GM21528 (cell line): ENCODE results near the gene ROCK2.
A peak's percentile ranks its signal among the peaks of the same experiment; 100 is the strongest.

Experiments used
- ATAC-seq: cut with Tn5 transposase; IDR thresholded peaks from one replicate; pipeline ENCODE4 v1.9.1; 2021; ENCODE audit warnings: mild to moderate bottlenecking, moderate library complexity; ENCODE audit not compliant: unreplicated experiment, low FRiP score

ROCK2 gene

DNA sequence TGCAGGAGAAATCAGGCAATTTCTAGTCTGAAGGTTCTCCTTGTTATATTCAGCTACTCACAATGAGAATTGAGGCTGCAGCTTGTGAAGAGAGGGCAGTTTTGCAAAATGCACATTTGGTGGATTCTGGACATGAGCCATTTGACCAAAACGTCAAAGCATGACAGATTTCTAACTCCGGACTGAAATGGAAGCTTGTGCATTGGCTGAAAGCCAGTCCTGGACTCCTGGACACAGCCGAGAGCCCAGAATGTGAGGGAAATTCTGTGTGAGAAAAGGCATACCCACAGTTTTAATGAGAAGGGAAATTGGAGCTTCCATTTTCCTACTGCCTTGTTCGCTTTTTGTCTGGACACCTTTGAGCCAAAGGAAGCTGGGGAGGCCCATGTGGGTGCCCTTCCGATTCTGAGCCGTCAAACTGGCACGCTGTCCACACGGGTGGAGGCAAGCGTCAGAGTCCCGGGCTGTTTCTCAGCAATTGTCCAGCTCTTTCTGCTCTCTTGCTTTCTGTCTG is 23.7 kb upstream of the ROCK2 start:
- ATAC-seq: no peak

DNA sequence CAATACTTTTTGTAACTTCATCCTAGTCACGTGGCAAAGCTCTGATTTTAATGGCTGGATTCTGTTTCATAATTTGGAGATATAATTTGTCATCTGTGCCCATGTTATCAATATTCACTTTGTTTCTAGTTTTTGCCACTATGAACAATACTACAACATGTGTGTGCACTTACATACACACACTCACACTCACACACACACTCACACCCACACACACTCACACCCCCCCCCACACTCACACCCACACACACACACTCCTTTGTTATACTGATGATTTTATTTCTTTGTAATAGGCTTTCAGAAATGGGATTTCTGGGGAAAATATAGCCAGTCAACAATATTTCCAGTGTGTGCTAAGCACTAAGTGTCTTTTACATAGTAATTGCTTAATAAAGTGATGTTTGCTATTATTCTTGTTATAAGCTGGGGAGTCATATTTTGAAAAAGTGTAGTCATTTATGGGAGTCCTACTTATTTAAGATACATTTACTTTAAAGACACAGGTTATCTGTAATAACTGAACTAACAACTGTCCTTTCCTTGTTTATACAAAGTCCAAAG is 22.8 kb upstream of the ROCK2 start:
- ATAC-seq: no peak

DNA sequence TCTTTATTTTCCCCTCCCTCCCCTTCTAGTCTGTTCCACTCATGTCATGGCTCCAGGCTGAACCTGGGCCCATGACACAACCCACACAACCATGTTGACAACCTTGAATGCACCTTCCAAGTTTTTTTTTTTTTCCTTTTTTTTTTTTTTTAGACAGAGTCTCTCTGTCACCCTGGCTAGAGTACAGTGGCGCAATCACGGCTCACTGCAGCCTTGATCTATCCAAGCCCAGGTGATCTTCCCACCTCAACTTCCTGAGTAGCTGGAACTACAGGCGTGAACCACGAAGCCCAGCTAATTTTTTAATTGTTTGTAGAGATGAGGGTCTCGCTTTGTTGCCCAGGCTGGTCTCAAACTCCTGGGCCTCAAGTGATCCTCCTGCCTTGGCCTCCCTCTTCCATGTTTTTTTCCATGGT is 21.9 kb upstream of the ROCK2 start:
- no peak for ATAC-seq

DNA sequence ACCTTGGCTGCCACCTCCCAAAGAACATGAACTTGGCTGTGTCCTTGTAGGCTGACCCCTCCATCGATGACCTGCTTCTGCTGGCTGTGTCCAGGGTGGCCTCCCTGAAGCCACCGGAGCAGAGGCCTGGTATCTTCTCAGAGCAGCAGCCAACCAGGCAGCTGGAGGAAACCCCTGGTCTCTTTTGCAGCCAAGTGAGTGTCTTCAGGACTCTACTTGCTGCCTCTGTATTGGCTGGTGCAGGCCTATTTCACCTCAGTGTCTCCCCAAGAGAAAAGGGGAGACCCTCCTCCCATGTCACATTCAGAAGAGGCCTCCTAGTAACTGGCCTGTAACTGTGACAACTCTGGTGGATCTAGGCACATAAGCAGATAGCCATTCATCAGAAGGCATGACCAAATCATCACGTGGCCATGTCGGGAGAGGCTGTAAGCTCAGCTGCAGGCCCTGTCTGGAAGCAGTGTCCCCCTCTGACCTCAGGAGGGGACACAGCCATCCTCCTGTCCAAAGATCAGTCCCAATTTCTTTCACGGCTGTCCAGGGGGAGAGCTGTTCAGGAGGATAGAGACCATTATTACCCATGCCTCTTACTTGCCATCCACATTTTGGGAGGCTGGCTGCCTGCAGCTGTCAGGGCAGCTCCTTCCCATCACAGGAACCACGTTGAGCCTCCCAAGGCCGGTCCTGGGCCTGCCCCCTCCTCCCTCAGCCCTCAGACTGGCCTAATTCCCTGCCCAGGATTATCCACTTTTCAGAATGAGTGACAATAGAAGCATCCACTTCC is 20.9 kb upstream of the ROCK2 start:
- ATAC-seq: no peak

DNA sequence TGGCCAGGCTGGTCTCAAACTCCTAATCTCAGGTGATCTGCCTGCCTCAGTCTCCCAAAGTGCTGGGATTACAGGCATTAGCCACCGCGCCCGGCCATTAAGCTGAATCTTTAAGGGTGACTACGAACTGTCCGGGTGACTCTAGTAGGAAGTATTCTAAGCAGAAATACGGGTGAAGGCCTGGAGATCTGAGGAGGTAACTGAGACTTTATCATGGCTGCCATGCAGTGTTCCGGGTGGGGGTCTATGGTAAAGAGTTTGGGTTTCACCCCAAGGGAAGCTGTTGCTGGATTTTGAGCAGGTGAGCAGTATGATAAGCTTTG is 20.1 kb upstream of the ROCK2 start:
- ATAC-seq: no peak

DNA sequence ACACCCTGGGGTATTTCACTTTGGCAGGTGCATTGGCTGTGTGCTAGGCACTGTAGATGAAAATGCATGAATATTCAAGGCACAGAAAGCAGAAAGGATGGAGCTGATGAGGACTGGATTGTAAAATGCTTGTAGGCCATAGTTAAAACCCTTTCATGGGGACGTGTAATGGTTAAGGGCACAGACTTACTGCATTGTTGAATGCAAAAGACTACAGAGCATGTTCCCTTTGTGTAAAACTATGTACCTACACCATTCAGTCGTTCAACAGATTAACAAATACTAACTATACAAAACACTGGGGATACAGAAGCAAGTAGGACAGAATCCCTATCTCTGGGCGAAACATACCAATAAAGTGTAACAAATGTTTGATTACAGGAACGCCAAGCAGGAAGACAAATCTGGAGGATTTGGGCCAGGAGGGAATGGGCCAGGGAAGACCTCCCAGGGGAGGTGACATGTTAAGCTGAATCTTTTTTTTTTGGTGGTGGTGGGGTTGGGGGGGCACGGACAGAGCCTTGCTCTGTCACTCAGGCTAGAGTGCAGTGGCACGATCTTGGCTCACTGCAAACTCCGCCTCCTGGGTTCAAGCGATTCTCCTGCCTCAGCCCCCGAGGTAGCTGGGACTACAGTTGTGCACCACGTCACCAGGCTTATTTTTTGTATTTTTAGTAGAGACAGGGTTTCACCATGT is 19.6 kb upstream of the ROCK2 start:
- ATAC-seq: no peak

DNA sequence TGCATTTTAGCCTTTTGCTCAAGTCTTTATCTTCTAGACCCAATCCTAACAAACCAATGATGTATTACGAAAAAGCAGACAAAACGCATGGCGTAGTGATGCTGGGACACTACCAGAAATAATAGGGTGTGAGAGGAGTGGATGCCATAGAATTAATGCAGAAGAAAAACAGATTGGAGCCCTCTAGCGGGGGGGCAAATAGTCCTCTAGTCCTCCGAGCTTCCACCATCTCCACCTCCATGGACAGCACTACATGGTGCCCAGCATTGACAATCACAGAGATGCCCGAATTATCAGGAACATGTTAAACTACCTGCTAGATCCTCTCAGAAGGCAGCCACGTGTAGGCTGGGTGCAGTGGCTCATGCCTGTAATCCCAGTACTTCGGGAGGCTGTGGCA is 15.4 kb upstream of the ROCK2 start:
- ATAC-seq: no peak

DNA sequence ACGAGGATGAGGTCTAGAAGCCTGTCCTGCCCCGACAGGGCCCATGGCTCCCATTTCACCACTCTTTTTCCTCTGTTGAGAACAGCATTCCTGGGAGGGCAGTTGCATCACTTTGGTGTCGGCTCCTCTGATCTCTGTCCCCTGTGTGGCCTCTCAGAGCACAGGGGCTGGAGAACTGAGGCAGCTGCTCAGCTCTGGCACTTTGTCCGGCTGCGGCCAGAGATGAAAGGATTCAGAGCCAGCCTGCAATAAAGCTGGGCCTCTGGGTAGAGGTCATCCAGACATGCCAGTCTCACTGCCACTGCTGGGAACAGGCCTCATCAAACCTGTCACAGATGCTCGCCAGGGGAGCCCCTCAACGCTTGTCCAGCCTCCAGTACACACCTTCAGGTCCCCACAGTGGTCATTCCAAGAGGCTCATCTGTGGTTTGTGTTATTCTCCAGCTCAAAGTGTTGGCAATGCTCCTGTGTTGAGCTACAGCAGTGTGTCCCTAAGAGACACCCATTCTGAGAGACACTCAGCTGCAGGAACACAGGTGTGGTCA is 13.1 kb upstream of the ROCK2 start:
- no peak for ATAC-seq

DNA sequence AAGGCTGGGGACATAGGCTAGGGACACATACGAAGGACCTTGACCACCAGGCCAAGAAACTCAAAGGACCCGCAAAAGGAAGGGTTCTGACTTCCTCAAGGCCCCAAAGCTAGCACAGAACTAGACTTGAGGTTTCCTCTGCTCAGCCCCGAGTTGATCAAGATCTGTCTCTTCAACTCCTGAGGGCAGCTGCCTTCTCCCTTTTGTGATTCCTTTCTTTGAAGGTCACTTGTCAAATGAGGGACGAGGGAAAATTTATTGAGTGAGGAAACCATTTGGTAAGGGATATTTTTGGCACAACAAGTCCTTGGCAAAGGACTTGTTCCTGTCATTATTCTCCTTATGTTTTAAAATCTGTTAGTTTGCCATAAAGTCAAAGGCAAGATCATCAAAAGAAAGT is 12.3 kb upstream of the ROCK2 start:
- ATAC-seq: no peak

DNA sequence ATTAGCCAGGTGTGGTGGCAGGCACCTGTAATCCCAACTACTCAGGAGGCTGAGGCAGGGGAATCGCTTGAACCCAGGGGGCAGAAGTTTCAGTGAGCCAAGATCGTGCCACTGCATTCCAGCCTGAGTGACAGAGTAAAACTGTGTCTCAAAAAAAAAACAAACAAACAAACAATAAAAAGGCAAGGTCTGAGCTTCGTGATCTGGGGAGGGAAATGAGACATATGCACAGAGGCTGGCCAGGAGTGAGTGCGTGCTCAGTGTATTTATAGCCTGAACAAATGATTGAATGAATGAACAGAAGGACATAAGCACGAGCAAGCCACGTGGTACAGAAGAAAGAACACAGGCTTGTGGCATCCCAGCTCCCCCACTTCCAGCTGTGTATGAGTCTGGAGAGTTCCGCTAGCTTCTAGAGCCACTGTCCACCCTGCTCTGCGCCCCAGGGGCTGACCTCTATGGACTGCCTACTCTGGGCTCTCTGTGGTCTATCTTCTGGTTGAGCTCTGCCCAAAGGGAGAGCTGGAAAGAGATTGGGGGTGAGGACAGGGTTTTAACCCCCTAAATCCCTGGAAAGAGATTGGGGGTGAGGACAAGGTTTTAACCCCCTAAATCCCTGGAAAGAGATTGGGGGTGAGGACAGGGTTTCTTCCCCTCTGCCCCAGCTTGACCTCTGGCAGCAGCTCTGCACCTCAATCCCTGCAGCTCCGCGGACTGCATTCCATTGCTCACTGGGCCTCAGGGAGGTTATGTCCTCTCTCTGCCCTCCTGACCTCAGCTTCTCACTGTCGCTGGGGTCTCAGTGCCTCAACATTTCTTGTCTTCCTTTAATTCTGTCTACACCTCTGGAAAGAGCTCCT is 11.0 kb upstream of the ROCK2 start:
- no peak for ATAC-seq

DNA sequence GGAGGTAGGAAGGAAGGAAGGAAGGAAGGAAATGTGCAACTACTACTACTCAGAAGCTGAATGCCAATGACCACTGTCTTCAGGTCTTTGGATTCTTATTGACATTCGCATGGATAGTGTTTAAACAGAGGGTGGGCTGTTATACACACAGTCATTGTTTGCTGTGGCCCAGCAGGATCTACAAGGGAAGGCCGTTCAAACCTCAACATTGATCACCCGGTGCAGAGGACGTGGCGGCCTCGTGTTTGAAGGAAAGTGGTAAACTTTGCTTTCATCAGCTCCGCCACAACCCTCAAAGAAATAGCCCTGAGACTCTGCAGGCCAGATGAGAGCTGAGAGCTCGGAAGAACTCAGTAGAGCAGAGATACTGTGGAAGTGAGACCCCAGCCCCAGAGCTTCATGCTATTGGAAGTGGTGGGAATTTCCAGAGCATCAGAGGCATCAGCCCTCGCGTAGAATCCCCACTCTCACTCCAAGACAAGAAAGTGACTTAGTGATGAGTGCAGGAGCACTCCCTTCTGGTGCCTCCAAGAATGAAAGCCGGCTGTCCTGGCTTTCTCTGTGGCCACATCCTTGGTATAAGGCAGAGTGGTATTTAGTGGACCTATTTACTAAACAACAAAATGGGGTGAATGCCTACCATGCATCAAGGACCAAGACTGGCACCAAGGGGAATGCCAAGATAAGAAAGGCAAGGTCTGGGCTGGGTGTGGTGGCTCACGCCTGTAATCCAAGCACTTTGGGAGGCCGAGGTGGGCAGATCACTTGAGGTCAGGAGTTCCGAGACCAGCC is 10.1 kb upstream of the ROCK2 start:
- no peak for ATAC-seq

DNA sequence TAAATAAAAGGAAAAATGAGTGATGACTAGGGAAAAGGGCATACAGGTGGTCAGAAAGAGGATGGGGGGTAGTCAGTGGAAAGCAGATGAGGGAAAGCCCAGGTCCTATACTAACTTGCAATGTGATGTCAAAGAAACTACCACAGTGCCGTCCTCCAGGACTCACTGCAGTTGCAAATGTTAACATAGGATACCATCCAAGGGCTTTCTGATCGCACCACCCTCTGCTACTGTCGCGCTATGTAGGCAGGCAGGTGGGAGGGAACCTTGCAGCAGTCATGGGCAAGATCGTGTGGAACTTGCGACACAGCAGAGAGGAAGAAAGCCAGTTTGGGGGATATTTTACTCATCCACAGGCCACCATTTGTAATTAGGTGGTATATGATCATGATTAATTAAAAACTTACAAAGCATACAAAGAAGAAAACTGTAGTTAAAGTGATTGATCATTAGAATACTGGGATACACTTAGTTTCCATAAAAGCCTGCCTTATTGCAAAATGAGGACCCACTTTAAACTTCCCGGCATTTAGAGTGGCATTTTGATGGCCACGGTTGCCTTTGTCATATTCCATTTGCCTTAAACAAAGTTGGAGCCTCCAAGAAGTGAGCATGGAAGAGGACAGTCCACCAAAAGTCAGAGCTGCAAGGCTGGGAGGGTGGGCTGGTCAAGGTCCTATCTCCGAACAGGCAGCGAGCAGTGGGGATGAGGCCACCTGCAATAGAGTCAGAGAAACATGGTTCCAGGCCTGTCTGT is 8.5 kb upstream of the ROCK2 start:
- ATAC-seq: no peak

DNA sequence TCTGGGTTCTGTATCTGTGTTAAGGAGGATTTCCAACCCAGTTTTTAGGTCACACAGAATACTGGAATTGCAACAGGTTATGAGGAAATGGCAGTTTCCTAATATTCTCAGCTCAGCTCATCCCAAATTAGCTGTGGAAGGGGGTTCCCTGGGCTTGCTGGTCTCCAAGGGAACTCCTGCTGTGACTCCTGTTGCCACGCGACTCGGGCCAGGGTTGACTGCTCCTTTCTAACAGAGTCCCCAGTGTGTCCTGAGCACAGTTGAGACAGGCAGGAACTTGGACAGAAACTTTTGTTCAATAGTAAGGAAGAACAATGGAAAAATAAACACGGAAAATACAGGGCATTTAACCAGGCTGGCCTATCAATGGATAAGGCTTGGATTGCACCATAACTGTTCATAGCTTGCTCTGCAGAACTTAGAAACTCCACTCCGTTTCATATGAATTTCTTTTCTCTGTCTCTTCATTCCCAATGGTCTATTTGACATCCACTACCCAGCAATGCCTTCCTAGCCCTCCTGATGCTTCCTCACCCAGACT is 3.8 kb upstream of the ROCK2 start:
- ATAC-seq: no peak

DNA sequence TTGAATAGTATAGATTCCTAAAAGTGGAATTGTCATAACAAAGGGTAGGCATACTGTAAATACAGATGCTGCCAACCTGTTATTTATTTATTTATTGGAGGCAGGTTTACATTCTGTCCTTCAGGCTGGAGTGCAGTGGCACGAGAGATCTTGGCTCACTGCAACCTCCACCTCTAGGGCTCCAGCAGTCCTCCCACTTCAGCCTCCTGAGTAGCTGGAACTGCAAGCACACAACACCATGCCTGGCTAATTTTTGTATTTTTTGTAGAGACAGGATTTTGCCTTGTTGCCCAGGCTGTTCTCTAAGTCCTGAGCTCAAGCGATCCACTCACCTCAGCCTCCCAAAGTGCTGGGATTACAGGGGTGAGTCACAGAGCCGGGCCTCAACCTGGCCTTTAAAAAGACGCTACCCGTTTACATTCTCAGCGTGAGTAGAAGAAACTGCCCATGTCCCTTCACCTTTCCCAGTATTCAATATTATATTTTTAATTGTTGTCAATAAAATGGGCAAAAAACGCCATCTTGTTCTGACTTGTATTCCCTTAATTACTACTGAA is 3.0 kb upstream of the ROCK2 start:
- no peak for ATAC-seq

DNA sequence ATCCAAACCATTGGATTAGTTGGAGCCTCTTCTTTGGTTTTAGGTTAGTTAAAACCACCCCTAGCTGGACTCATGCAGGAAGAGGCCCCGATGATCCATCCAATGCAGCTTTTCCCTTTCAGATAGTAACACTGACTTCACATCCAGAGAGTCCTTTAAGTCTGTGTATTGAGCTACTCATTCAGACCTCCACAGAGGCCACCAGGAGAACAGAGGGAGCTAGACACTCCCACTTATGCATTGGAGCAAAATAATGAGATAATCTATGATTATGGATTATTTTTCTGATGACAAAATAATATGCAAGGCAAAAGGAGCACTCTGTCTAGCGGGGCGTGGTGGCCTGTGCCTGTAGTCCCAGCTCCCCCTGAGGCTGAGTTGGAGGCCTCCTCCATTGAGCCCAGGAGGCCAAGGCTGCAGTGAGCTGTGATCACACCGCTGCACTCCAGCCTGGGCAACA is 1.6 kb upstream of the ROCK2 start:
- ATAC-seq: no peak

DNA sequence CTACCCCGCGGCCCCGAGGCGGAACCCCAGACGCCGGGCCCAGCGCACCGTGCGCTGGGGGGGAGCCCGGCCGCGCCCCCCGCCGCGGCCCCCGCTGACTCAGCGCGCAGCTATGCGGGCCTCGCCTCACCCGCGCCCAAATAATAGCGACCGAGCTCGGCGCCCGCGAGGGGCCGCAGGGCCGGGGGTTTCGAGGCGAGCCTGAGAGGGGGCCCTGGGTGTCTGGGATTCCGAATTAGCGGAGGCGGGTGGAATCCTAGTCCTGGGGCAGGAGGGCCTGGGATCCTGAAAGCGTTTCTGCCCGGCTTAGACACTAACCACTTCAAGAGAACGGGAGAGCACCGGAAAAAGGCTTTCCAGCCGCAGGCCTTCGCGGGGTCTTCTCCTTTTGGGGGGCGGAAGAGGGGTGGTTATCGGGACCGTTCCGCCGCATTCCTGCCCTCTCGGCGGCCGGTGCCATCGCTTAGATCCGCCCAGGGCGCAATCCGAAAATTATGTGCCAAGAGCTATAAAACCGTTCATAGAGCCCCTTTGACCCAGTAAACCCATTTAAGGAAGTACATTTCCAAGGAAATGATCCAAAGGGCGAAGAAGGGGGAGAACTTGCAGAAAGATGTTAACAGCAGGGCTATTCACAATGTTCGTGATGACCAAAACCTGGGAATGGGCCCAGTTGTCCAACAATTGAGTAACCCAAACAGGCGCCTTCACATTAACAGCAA is 681 bp upstream of the ROCK2 start:
- peak; percentile 47 for ATAC-seq

DNA sequence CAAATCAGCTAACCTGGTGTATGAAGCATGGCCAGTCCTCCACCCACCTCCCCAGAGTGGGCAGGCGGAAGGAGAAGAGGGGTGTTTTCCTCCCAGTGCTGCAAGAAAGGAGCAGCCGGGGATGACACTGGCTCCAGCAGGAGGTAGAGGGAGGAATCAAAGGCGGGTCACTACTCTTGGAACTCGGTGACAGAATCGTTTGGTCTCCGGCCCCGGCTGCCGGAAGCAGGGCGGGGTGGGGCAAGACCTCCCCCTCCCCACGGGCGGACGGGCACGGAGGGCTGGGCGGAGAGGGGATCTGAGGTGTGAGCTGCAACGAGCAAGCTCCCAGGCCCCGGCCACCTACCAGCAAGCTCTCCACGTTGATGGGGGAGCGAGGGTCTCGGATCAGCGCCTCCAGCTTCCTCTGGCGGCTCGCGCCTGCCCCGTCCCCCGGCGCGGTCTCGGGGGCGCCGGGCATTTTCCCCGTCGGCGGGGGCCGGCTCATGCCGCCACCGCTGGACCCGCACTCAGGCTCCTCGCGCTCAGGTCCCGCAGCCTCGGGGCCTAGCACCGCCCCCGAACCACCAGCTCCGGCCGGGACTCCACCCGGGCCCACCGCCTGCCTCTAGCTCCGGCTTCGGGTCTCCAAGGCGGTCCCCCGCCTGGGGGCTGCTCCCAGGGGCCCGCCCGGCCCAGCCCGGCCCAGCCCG is 640 bp downstream of the ROCK2 start:
- peak; percentile 40 for ATAC-seq
